Umbilical cord (tissue), 2 donors: ENCODE results near the gene SSR1. TPM values are rescaled to one million over a fixed set of nuclear protein-coding genes. Genes with fewer than 3 reads are reported as not detected.
A peak's percentile ranks its signal among the peaks of the same experiment; 100 is the strongest.
"Not testable (repeated sequence)": the region's sequence is repeated elsewhere in the genome, so short reads cannot be mapped to it uniquely, and the experiment has no call there.

ENCODE experiments used
- DNase-seq: peaks from one replicate; pipeline ENCODE4 v3.0.0-alpha.2; 2015; ENCODE audit warnings: low spot score
- total RNA-seq: library from RNA; depleted of rRNA; stranded (reverse); fragments of >200 nt; gene quantifications from one replicate; pipeline ENCODE4 v1.2.3, GENCODE V29; 2014; ENCODE audit warnings: low replicate concordance; ENCODE audit not compliant: insufficient read depth

The SSR1 gene
- total RNA-seq, 1 donor from 2014 or later, result 62.4 TPM

- no peak for DNase-seq
Measured at GRCh38 chr6:7282097-7282906, 30.7 kb downstream of the SSR1 start.

GRCh38 chr6:7276199-7276524 lies 36.8 kb downstream of the SSR1 start:
- no peak for DNase-seq

- not testable (repeated sequence) for DNase-seq
Measured at GRCh38 chr6:7274525-7274924, 38.5 kb downstream of the SSR1 start.

GRCh38 chr6:7273709-7274108 lies 39.3 kb downstream of the SSR1 start:
- DNase-seq, result no peak

- no peak for DNase-seq
Measured at GRCh38 chr6:7271205-7271534, 41.8 kb downstream of the SSR1 start.

GRCh38 chr6:7270320-7271204 lies 42.4 kb downstream of the SSR1 start:
- no peak for DNase-seq

- DNase-seq, result no peak
Measured at GRCh38 chr6:7269816-7270215, 43.2 kb downstream of the SSR1 start.

GRCh38 chr6:7268816-7269555 lies 44.0 kb downstream of the SSR1 start:
- DNase-seq, result no peak

GRCh38 chr6:7268362-7268761 lies 44.6 kb downstream of the SSR1 start:
- DNase-seq, result no peak

- peak; percentile 79 for DNase-seq
Measured at GRCh38 chr6:7267466-7268091, 45.4 kb downstream of the SSR1 start.

GRCh38 chr6:7267071-7267465 lies 45.9 kb downstream of the SSR1 start:
- no peak for DNase-seq

GRCh38 chr6:7265385-7265726 lies 47.6 kb downstream of the SSR1 start:
- not testable (repeated sequence) for DNase-seq

- no peak for DNase-seq
Measured at GRCh38 chr6:7264686-7265384, 48.2 kb downstream of the SSR1 start.

- DNase-seq, result no peak
Measured at GRCh38 chr6:7264041-7264440, 49.0 kb downstream of the SSR1 start.

GRCh38 chr6:7263519-7263805 lies 49.5 kb downstream of the SSR1 start:
- DNase-seq, result not testable (repeated sequence)

- DNase-seq, result no peak
Measured at GRCh38 chr6:7262746-7263518, 50.1 kb downstream of the SSR1 start.

GRCh38 chr6:7261852-7262461 lies 51.0 kb downstream of the SSR1 start:
- no peak for DNase-seq

GRCh38 chr6:7261032-7261841 lies 51.8 kb downstream of the SSR1 start:
- peak; percentile 96 for DNase-seq

GRCh38 chr6:7260291-7261031 lies 52.5 kb downstream of the SSR1 start:
- DNase-seq, result no peak
